GM21360 (cell line): ENCODE measurements around the gene KCNQ1.

Source experiments
- ATAC-seq: cut with Tn5 transposase; IDR thresholded peaks from one replicate; pipeline ENCODE4 v1.9.1; 2021; ENCODE audit warnings: mild to moderate bottlenecking, moderate library complexity; ENCODE audit not compliant: unreplicated experiment

The KCNQ1 gene

GRCh38 chr11:2722955-2723354 is 278.1 kb downstream of the KCNQ1 start:
- ATAC-seq, result no peak

GRCh38 chr11:2724104-2724503 is 279.3 kb downstream of the KCNQ1 start:
- ATAC-seq, result no peak

GRCh38 chr11:2724653-2725367 is 280.0 kb downstream of the KCNQ1 start:
- no peak for ATAC-seq

GRCh38 chr11:2725368-2726300 is 280.8 kb downstream of the KCNQ1 start:
- no peak for ATAC-seq

GRCh38 chr11:2726964-2727363 is 282.2 kb downstream of the KCNQ1 start:
- no peak for ATAC-seq

- ATAC-seq, result no peak
These were observed 283.4 kb downstream of the KCNQ1 start for GRCh38 chr11:2728128-2728662.

GRCh38 chr11:2728663-2729332 is 284.0 kb downstream of the KCNQ1 start:
- no peak for ATAC-seq

- no peak for ATAC-seq
These were observed 285.0 kb downstream of the KCNQ1 start for GRCh38 chr11:2729841-2730240.

GRCh38 chr11:2730272-2731129 is 285.7 kb downstream of the KCNQ1 start:
- no peak for ATAC-seq

- ATAC-seq, result no peak
These were observed 286.6 kb downstream of the KCNQ1 start for GRCh38 chr11:2731130-2732125.

GRCh38 chr11:2732261-2732939 is 287.6 kb downstream of the KCNQ1 start:
- no peak for ATAC-seq

GRCh38 chr11:2732940-2733628 is 288.3 kb downstream of the KCNQ1 start:
- ATAC-seq, result no peak

GRCh38 chr11:2734181-2735052 is 289.6 kb downstream of the KCNQ1 start:
- no peak for ATAC-seq

- ATAC-seq, result no peak
These were observed 290.3 kb downstream of the KCNQ1 start for GRCh38 chr11:2735053-2735589.

GRCh38 chr11:2736577-2737225 is 291.9 kb downstream of the KCNQ1 start:
- ATAC-seq, result no peak

GRCh38 chr11:2737226-2737590 is 292.4 kb downstream of the KCNQ1 start:
- ATAC-seq, result no peak
